HG03159 (cell line): ENCODE data around the gene VRTN.
"Not testable (repeated sequence)": the region's sequence is repeated elsewhere in the genome, so short reads cannot be mapped to it uniquely, and the experiment has no call there.

Experiments used
- ATAC-seq: cut with Tn5 transposase; IDR thresholded peaks from one replicate; pipeline ENCODE4 v1.9.1; 2021; ENCODE audit warnings: mild to moderate bottlenecking, moderate library complexity; ENCODE audit not compliant: unreplicated experiment

VRTN gene, protein sequence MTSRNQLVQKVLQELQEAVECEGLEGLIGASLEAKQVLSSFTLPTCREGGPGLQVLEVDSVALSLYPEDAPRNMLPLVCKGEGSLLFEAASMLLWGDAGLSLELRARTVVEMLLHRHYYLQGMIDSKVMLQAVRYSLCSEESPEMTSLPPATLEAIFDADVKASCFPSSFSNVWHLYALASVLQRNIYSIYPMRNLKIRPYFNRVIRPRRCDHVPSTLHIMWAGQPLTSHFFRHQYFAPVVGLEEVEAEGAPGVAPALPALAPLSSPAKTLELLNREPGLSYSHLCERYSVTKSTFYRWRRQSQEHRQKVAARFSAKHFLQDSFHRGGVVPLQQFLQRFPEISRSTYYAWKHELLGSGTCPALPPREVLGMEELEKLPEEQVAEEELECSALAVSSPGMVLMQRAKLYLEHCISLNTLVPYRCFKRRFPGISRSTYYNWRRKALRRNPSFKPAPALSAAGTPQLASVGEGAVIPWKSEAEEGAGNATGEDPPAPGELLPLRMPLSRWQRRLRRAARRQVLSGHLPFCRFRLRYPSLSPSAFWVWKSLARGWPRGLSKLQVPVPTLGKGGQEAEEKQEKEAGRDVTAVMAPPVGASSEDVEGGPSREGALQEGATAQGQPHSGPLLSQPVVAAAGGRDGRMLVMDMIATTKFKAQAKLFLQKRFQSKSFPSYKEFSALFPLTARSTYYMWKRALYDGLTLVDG

DNA sequence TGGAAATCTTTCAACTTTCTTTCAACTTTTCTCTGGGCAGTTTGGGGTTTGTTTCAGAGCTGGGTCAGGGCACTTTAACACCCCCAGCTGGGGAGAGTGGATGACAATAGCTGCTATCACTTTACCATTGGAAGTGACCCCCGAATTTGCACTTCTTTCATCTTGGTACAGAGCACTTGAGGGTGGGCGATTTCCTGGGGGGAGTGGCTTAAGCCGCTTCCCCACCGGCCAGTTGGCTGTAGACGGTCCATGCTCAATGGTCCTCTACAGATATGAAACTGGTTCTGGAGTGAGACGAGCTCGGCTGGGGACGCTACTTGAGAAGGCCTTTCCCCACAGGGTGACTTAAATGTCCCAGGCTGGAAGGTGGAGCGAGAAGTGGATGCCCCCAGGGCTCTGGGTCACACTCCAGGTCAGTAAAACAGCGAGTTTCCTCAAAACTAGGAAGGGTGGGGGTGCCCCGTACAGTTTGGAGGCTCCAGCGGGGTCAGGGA is at the start of gene VRTN:
Gene VRTN (plus strand): TSS at position 231 of the 494 bp plus-strand sequence. CDS start 8,313 bp downstream, outside the sequence.
- no peak for ATAC-seq

GRCh38 chr14:74299061-74299545 is 49.2 kb upstream of the VRTN start:
- ATAC-seq, result no peak

- ATAC-seq, result no peak
These were observed 46.6 kb upstream of the VRTN start for GRCh38 chr14:74301594-74302151.

- peak; percentile 70 for ATAC-seq
These were observed 46.1 kb upstream of the VRTN start for GRCh38 chr14:74302152-74302628.

- peak; percentile 94 for ATAC-seq
These were observed 45.4 kb upstream of the VRTN start, which contains the start of gene ABCD4 for GRCh38 chr14:74302634-74303569. Gene ABCD4, minus strand, starts transcription at chr14:74302934. Its CDS starts 22 bp downstream, at chr14:74302912.

DNA sequence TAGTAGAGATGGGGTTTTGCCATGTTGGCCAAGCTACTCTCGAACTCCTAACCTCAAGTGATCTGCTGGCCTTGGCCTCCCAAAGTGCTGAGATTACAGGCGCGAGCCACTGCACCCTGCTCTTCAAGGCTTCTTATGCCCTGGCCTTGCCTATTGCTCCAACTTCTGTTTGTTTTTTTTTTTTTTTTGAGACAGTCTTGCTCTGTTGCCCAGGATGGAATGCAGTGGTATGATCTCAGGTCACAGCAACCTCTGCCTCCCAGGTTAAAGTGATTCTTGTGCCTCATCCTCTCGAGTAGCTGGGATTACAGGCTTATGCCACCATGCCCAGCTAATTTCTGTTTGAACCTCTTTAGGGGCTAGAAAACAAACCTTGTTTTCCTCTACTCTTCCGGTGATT is 39.6 kb upstream of the VRTN start:
- ATAC-seq, result no peak

DNA sequence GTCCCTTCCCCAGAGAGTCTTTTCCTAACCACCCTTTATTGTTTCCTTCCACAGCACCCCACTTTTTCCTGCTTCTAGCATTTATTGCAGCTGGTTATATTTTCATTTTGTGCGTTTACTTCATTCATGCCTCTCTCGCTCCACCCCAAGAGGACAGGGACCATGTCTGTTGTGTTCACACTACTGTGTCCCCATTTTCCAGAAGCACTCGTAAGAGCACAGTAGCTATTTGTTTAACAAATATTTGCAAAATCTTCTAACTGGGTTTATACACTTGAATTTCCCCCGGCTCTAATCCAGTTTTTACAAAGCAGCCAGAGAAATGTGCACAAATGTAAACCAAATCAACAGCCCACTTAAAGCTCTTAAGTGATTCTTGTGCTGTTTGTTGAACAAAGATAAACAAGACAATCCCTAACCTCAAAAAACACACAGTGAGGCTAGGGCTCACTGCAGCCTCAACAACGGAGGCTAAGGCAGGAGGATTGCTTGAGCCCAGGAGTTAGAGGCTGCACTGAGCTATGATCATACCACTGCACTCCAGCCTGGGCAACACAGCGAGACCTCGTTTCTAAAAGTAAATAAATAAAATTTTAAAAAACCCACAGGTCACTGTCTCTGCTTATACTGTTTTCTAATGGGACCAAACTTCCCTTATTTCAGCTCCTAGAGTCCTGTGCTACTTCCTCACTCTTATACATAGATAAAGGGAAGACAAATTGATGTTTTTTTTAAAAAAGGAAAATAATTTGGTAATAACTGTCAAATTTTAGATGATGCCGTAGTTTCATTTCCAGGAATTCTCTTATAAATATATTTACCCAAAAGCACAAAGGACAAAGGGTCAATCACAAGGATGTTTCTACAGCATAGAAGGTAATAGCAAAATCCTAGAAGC is 38.9 kb upstream of the VRTN start:
- ATAC-seq, result no peak

- no peak for ATAC-seq
These were observed 36.1 kb upstream of the VRTN start for GRCh38 chr14:74312161-74312560.

DNA sequence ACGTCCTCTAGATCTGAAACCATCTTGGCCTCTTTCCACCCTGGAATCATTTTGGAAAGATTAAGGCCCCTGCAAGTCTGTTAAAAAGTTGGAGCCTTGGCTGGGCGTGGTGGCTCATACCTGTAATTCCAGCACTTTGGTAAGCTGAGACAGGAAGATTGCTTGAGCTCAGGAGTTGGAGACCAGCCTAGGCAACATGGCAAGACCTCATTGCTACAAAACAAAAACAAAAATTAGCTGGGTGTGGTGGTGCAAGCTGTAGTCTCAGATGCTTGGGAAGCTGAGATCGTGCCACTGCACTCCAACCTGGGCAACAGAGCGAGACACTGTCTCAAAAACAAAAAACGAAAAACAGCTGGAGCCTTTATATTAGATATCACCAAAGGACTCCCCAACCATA is 34.7 kb upstream of the VRTN start:
- no peak for ATAC-seq

GRCh38 chr14:74314576-74314975 is 33.7 kb upstream of the VRTN start:
- no peak for ATAC-seq

DNA sequence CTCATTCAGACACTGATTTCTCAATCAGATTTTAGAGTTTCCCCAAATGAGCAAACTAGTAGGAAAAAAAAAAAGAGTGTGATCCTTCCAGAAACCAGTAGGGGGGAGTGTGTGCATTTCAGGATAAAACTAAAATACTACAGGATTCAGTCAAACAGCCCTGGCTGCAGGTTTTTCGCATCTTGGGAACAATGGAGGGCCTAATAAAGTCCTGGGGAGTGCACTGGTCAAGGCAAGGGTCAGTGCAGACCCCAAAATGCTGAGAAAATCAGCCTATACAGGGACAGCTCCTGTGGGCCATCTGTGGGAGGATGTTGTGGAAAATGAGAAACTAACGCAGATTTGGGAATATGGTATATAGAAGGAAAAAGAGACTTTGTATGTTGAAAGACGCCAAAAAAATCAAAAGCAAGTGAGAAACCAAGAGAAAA is 23.3 kb upstream of the VRTN start:
- ATAC-seq, result no peak

GRCh38 chr14:74325446-74325845 is 22.8 kb upstream of the VRTN start:
- no peak for ATAC-seq

DNA sequence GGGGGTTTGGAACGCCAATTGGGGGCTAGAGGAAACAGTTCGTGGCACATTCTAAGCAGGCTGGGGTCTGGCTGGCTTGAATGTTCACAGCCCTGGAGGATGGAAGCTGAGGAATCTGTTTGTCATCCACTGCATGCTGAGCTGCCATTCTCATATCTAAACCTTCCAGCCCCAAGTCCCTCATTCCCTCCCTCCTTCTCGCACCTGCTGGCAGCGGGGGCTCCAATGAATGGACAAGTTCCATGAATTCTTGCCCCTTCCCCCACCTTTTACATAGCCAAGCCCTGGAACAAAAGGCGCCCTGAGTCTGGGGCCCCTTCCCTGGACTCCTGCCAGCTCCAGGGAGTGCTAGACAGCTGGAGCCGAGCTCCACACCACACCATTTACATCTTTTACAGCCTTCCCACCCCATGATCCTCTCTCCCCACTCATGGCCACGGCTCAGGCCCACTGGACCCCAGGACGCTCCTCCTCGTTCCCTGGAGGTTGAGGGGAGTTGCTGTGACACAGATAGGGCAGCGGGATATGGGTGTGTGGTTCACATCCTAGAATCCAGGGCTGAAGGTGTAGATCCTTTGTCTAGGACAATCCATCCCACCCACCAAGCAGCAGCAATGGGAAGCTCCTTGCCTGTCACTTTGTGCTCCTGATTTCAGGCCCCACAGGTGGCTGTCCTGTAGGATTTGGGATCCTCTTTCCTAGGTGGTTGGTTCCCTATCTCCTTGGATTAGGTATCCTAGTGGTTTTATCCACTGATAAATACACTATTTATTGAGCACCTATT is 21.7 kb upstream of the VRTN start:
- ATAC-seq, result no peak

GRCh38 chr14:74329950-74330552 is 18.2 kb upstream of the VRTN start:
- not testable (repeated sequence) for ATAC-seq

DNA sequence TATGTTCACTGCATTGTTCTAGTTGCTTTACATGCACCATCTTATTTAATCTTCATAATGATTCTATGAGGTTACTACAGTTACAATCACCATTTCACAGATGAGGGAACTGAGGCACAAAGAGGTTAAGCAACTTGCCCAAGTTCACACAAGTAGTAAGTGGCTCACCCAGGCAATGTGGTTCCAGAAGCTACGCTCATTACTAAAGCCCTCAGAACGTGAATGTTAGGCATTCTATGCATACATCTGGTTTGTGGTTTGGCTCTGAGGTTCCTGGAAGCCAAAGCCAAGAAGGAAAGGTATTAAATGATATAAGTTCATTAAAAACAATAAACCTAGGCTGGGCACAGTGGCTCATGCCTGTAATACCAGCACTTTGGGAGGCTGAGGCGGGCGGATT is 14.4 kb upstream of the VRTN start:
- ATAC-seq, result no peak

DNA sequence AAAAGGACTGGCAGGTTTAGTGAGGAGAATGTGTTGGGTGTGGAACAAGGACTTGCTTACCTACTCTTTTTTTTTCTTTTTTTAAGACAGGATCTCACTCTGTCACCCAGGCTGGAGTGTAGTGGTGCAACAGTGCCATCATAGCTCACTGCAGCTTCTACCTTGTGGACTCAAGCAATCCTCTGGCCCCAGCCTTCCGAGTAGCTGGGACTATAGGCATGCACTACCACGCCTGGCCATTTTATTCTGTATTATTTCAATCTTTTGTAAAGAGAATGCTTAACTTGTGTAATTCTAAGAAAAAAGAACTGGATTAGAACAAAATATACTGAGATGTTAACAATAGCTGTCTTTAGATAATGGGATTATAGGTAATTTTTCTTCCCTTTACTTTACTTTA is 1.9 kb upstream of the VRTN start:
- no peak for ATAC-seq

GRCh38 chr14:74347097-74347794 is 1.0 kb upstream of the VRTN start:
- no peak for ATAC-seq

- ATAC-seq, result no peak
These were observed 523 bp upstream of the VRTN start for GRCh38 chr14:74347795-74348100.
